Neural cell (in vitro differentiated cells): Measurements from ENCODE around the gene MB21D2. TPM values are rescaled to one million over a fixed set of nuclear protein-coding genes. Genes with fewer than 3 reads are reported as not detected.

ENCODE experiments used
- H2AFZ ChIP-seq: fragments of 200-600, 300-800 bp; sonication (generic), shearing (Covaris generic); 2 replicates; pipeline ENCODE4 v1.6.0; 2014; ENCODE audit warnings: low read depth, mild to moderate bottlenecking, antibody characterized with exemption, low read length, moderate library complexity
- H3F3A ChIP-seq: fragments of 200-600 bp; shearing (Covaris generic); 2 replicates; pipeline ENCODE4 v1.6.1; 2016; ENCODE audit warnings: mild to moderate bottlenecking, moderate library complexity, mixed read lengths, antibody characterized with exemption, low read length; ENCODE audit not compliant: insufficient read depth, poor library complexity, severe bottlenecking
- H3K27ac ChIP-seq: fragments of 200-600, 300-800 bp; sonication (generic), shearing (Covaris generic); 2 replicates; pipeline ENCODE4 v1.5.1; 2014; ENCODE audit warnings: mild to moderate bottlenecking, low read length, moderate library complexity
- H3K27me3 ChIP-seq: fragments of 300-800, 200-600 bp; sonication (generic), shearing (Covaris generic); 2 replicates; pipeline ENCODE4 v1.6.0; 2014; ENCODE audit warnings: mild to moderate bottlenecking, low read depth, low read length, moderate library complexity; ENCODE audit not compliant: insufficient read depth
- H3K36me3 ChIP-seq: fragments of 300-800, 200-600 bp; sonication (generic), shearing (Covaris generic); 2 replicates; pipeline ENCODE4 v1.5.1; 2014; ENCODE audit warnings: mild to moderate bottlenecking, antibody characterized with exemption, low read length, moderate library complexity; ENCODE audit not compliant: insufficient read depth
- H3K4me2 ChIP-seq: fragments of 300-800, 200-600 bp; sonication (generic), shearing (Covaris generic); 2 replicates; pipeline ENCODE4 v1.6.0; 2014; ENCODE audit warnings: mild to moderate bottlenecking, low read length
- H3K4me3 ChIP-seq: fragments of 300-800, 200-600 bp; sonication (generic), shearing (Covaris generic); 2 replicates; pipeline ENCODE4 v1.5.1; 2014; ENCODE audit warnings: mild to moderate bottlenecking, low read length, moderate library complexity
- H3K79me2 ChIP-seq: fragments of 200-600 bp; shearing (Covaris generic); replicated peaks from 2 replicates; pipeline ENCODE4 v1.6.0; 2014; ENCODE audit warnings: mild to moderate bottlenecking, low read length, moderate library complexity; ENCODE audit not compliant: insufficient read depth
- H3K9ac ChIP-seq: fragments of 300-800, 200-600 bp; sonication (generic), shearing (Covaris generic); 2 replicates; pipeline ENCODE4 v1.6.1; 2016; ENCODE audit warnings: mild to moderate bottlenecking, low read length, mixed read lengths
- H3K9me2 ChIP-seq: fragments of 200-600 bp; shearing (Covaris generic); 2 replicates; pipeline ENCODE4 v1.6.1; 2016; ENCODE audit warnings: mild to moderate bottlenecking, low read length, mixed read lengths; ENCODE audit not compliant: insufficient read depth
- H3K9me3 ChIP-seq: fragments of 200-600, 300-800 bp; sonication (generic), shearing (Covaris generic); 2 replicates; pipeline ENCODE4 v1.6.1; 2016; ENCODE audit warnings: mild to moderate bottlenecking, mixed run types, low read length, moderate library complexity, mixed read lengths
- H4K20me1 ChIP-seq: fragments of 200-600 bp; shearing (Covaris generic); 2 replicates; pipeline ENCODE4 v1.6.1; 2016; ENCODE audit warnings: mild to moderate bottlenecking, mixed run types; ENCODE audit not compliant: insufficient read depth
- CTCF ChIP-seq: fragments of 450-650 bp; IDR thresholded peaks from 2 replicates; pipeline ENCODE4 v1.5.1; 2014; ENCODE audit warnings: antibody characterized with exemption, mild to moderate bottlenecking, moderate library complexity; ENCODE audit not compliant: poor library complexity, severe bottlenecking
- EP300 ChIP-seq: fragments of 450-650 bp; conservative IDR thresholded peaks from 2 replicates; pipeline ENCODE4 v1.6.1; 2014; ENCODE audit warnings: antibody characterized with exemption, mild to moderate bottlenecking, moderate library complexity; ENCODE audit not compliant: poor library complexity, severe bottlenecking
- EZH2 ChIP-seq: fragments of 200-600, 300-800 bp; shearing (Covaris generic), sonication (generic); IDR thresholded peaks from 2 replicates; pipeline ENCODE4 v1.6.1; 2014; ENCODE audit warnings: antibody characterized with exemption, low read length, borderline replicate concordance, mild to moderate bottlenecking; ENCODE audit not compliant: insufficient read depth, poor library complexity, severe bottlenecking
- MXI1 ChIP-seq: fragments of 450-650 bp; conservative IDR thresholded peaks from 2 replicates; pipeline ENCODE4 v1.6.1; 2014; ENCODE audit warnings: antibody characterized with exemption, mild to moderate bottlenecking; ENCODE audit not compliant: poor library complexity, severe bottlenecking
- POLR2AphosphoS5 ChIP-seq: IDR thresholded peaks from 2 replicates; pipeline ENCODE4 v1.6.1; 2012
- RAD21 ChIP-seq: fragments of 450-650 bp; conservative IDR thresholded peaks from 2 replicates; pipeline ENCODE4 v1.6.1; 2014; ENCODE audit warnings: antibody characterized with exemption, mild to moderate bottlenecking, moderate library complexity
- REST ChIP-seq: IDR thresholded peaks from 2 replicates; pipeline ENCODE4 v1.6.1; 2012; ENCODE audit warnings: borderline replicate concordance
- SMC3 ChIP-seq: fragments of 450-650 bp; conservative IDR thresholded peaks from 2 replicates; pipeline ENCODE4 v1.6.1; 2014; ENCODE audit warnings: antibody characterized with exemption, mild to moderate bottlenecking, moderate library complexity; ENCODE audit not compliant: poor library complexity
- TAF1 ChIP-seq: IDR thresholded peaks from 2 replicates; pipeline ENCODE4 v1.6.1; 2012; ENCODE audit warnings: low read depth
- polyA plus RNA-seq: library from polyadenylated mRNA; depleted of rRNA; stranded (reverse); fragments of >200 nt; gene quantifications from 2 replicates; pipeline ENCODE4 v1.2.3, GENCODE V29; 2014

MB21D2 gene
- polyA plus RNA-seq, 1 donor from 2014 or later, result 39.0 TPM

GRCh38 chr3:192942625-192943024 lies 25.0 kb upstream of the MB21D2 start:
- Histone ChIP-seq H3K4me2 (no peak overlapping the region), H3F3A (no peaks in the 10 kb centered on the region), H3K27ac (no peak overlapping the region), H4K20me1 (no peaks in the 10 kb centered on the region), H3K27me3 (no peaks in the 10 kb centered on the region), H3K36me3 (no peaks in the 10 kb centered on the region), H2AFZ (no peak overlapping the region), H3K9me3 (no peaks in the 10 kb centered on the region), H3K9me2 (no peaks in the 10 kb centered on the region), H3K4me3 (no peak overlapping the region), H3K9ac (no peak overlapping the region), H3K79me2 (no peaks in the 10 kb centered on the region)
- TF ChIP-seq EP300 (no peak), CTCF (no peak), REST (no peak), SMC3 (no peak), TAF1 (no peak), MXI1 (no peak), POLR2AphosphoS5 (no peak), RAD21 (no peak), EZH2 (no peak)

- no peaks in the 10 kb centered on the region for H3K27me3 ChIP-seq
- no peak for TF ChIP-seq RAD21
- TF ChIP-seq POLR2AphosphoS5, result no peak
- TF ChIP-seq EP300, result no peak
- no peak for TF ChIP-seq TAF1
- no peaks in the 10 kb centered on the region for H3F3A ChIP-seq
- H2AFZ ChIP-seq, result no peak overlapping the region
- no peak overlapping the region for H3K4me2 ChIP-seq
- no peak overlapping the region for H3K27ac ChIP-seq
- H3K36me3 ChIP-seq, result no peaks in the 10 kb centered on the region
- no peak overlapping the region for H3K4me3 ChIP-seq
- H4K20me1 ChIP-seq, result no peaks in the 10 kb centered on the region
- H3K79me2 ChIP-seq, result no peaks in the 10 kb centered on the region
- no peaks in the 10 kb centered on the region for H3K9me2 ChIP-seq
- no peaks in the 10 kb centered on the region for H3K9me3 ChIP-seq
- H3K9ac ChIP-seq, result no peak overlapping the region
Observed at GRCh38 chr3:192940129-192940528, 22.5 kb upstream of the MB21D2 start.

GRCh38 chr3:192935441-192935840 lies 17.8 kb upstream of the MB21D2 start:
- Histone ChIP-seq H2AFZ (no peak overlapping the region), H3K9me2 (no peaks in the 10 kb centered on the region), H3K4me2 (no peak overlapping the region), H4K20me1 (no peaks in the 10 kb centered on the region), H3K79me2 (no peaks in the 10 kb centered on the region), H3K4me3 (no peak overlapping the region), H3F3A (no peaks in the 10 kb centered on the region), H3K9me3 (no peaks in the 10 kb centered on the region), H3K9ac (no peak overlapping the region), H3K27ac (no peak overlapping the region), H3K27me3 (no peaks in the 10 kb centered on the region), H3K36me3 (no peaks in the 10 kb centered on the region)
- TF ChIP-seq MXI1, result no peak
- no peak for TF ChIP-seq REST
- no peak for TF ChIP-seq POLR2AphosphoS5
- no peak for TF ChIP-seq RAD21
- no peak for TF ChIP-seq EZH2
- TF ChIP-seq EP300, result no peak
- no peak for TF ChIP-seq CTCF
- no peak for TF ChIP-seq TAF1
- no peak for TF ChIP-seq SMC3
